ENCODE measurements around the gene IL3RA. TPM values are rescaled to one million over a fixed set of nuclear protein-coding genes. Genes with fewer than 3 reads are reported as not detected.

IL3RA gene
- total and polyA plus RNA-seq, 2 experiments from 2014 or later = 0.86 TPM; not detected in 1

DNA sequence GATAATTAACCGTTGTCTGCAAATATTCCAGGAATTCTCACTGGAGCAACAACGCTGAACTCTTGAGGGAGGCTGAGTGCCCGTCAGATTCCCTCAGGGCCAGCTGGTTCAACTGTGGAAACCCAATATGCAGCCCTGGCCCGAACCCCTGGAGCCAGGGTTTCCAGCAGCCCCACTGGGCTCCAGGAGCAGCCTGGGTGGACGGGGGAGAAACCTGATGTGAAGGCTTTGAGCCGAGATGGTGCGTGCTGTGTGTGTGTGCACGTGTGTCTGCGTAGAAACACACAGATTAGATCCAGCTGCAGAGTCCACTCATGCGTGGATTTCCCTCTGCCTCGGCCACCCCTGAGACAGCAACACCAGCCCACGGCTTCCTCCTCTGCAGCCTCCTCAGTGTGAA, 74.7 kb downstream of the IL3RA start (continued):
- TF ChIP-seq, protein P1, sequence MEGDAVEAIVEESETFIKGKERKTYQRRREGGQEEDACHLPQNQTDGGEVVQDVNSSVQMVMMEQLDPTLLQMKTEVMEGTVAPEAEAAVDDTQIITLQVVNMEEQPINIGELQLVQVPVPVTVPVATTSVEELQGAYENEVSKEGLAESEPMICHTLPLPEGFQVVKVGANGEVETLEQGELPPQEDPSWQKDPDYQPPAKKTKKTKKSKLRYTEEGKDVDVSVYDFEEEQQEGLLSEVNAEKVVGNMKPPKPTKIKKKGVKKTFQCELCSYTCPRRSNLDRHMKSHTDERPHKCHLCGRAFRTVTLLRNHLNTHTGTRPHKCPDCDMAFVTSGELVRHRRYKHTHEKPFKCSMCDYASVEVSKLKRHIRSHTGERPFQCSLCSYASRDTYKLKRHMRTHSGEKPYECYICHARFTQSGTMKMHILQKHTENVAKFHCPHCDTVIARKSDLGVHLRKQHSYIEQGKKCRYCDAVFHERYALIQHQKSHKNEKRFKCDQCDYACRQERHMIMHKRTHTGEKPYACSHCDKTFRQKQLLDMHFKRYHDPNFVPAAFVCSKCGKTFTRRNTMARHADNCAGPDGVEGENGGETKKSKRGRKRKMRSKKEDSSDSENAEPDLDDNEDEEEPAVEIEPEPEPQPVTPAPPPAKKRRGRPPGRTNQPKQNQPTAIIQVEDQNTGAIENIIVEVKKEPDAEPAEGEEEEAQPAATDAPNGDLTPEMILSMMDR (conservative IDR thresholded peaks at IDR 0.05; ENCODE audit: low read depth in 2 of 2) = no peak

DNA sequence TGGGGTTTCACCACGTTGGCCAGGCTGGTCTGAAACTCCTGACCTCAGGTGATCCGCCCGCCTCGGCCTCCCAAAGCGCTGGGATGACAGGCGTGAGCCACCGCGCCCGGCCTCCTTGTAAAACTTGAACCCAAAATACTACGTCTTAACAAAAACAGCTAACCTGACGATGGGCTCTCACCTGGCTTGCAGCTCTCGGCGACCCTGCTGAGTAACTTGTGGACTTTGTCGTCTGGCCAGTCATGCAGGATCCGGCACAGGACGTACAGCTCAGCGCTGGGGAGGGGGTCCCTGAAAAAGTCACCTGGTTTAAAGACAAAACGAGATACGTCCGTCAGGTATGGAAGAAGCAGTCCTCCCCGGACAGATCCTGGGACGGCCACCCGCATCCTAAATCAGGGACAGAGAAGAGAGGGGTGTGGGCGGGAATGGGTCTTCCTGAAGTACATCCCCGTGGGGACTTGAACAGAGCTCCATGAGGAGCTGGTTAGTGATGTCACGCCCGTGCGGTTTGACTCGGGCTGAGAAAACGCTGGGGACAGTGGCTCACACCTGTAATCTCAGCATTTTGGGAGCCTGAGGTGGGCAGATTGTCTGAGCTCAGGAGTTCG, 76.1 kb downstream of the IL3RA start:
- H3K4me2 ChIP-seq = no peak overlapping the region
- H3K36me3 ChIP-seq (ENCODE audit: insufficient read depth) = peaks cover 7% of the 10 kb centered on the region
- Mint-ChIP-seq H3K4me3 (no peak overlapping the region), H3K27me3 (ENCODE audit: insufficient read depth, low read depth, poor library complexity) (peaks cover 4% of the 10 kb centered on the region), H3K9me3 (no peaks in the 10 kb centered on the region), H3K4me1 (no peaks in the 10 kb centered on the region), H3K27ac (no peak overlapping the region), H3K36me3 (ENCODE audit: low read depth) (peaks cover 44% of the 10 kb centered on the region)
- no peaks in the 10 kb centered on the region for H3K9me2 ChIP-seq (ENCODE audit: insufficient read depth)
- ATAC-seq = no peak
- no peaks in the 10 kb centered on the region; the same call in 1 of the 2 replicates for H4K20me1 ChIP-seq (replicated peaks; ENCODE audit: insufficient read depth)
- DNase-seq (ENCODE audit: low spot score) = no peak
- H3K27ac ChIP-seq (ENCODE audit: low read depth) = no peak overlapping the region
- H3K27me3 ChIP-seq (ENCODE audit: insufficient read depth) = no peaks in the 10 kb centered on the region
- H3K79me2 ChIP-seq (replicated peaks; ENCODE audit: insufficient read depth) = no peaks in the 10 kb centered on the region
- H3K4me1 ChIP-seq (ENCODE audit: insufficient read depth) = no peaks in the 10 kb centered on the region
- no peak overlapping the region for H3K4me3 ChIP-seq
- no peak overlapping the region for H2AFZ ChIP-seq
- peaks cover 11% of the 10 kb centered on the region for H3F3A ChIP-seq (replicated peaks; ENCODE audit: low read depth)
- TF ChIP-seq, protein P2, sequence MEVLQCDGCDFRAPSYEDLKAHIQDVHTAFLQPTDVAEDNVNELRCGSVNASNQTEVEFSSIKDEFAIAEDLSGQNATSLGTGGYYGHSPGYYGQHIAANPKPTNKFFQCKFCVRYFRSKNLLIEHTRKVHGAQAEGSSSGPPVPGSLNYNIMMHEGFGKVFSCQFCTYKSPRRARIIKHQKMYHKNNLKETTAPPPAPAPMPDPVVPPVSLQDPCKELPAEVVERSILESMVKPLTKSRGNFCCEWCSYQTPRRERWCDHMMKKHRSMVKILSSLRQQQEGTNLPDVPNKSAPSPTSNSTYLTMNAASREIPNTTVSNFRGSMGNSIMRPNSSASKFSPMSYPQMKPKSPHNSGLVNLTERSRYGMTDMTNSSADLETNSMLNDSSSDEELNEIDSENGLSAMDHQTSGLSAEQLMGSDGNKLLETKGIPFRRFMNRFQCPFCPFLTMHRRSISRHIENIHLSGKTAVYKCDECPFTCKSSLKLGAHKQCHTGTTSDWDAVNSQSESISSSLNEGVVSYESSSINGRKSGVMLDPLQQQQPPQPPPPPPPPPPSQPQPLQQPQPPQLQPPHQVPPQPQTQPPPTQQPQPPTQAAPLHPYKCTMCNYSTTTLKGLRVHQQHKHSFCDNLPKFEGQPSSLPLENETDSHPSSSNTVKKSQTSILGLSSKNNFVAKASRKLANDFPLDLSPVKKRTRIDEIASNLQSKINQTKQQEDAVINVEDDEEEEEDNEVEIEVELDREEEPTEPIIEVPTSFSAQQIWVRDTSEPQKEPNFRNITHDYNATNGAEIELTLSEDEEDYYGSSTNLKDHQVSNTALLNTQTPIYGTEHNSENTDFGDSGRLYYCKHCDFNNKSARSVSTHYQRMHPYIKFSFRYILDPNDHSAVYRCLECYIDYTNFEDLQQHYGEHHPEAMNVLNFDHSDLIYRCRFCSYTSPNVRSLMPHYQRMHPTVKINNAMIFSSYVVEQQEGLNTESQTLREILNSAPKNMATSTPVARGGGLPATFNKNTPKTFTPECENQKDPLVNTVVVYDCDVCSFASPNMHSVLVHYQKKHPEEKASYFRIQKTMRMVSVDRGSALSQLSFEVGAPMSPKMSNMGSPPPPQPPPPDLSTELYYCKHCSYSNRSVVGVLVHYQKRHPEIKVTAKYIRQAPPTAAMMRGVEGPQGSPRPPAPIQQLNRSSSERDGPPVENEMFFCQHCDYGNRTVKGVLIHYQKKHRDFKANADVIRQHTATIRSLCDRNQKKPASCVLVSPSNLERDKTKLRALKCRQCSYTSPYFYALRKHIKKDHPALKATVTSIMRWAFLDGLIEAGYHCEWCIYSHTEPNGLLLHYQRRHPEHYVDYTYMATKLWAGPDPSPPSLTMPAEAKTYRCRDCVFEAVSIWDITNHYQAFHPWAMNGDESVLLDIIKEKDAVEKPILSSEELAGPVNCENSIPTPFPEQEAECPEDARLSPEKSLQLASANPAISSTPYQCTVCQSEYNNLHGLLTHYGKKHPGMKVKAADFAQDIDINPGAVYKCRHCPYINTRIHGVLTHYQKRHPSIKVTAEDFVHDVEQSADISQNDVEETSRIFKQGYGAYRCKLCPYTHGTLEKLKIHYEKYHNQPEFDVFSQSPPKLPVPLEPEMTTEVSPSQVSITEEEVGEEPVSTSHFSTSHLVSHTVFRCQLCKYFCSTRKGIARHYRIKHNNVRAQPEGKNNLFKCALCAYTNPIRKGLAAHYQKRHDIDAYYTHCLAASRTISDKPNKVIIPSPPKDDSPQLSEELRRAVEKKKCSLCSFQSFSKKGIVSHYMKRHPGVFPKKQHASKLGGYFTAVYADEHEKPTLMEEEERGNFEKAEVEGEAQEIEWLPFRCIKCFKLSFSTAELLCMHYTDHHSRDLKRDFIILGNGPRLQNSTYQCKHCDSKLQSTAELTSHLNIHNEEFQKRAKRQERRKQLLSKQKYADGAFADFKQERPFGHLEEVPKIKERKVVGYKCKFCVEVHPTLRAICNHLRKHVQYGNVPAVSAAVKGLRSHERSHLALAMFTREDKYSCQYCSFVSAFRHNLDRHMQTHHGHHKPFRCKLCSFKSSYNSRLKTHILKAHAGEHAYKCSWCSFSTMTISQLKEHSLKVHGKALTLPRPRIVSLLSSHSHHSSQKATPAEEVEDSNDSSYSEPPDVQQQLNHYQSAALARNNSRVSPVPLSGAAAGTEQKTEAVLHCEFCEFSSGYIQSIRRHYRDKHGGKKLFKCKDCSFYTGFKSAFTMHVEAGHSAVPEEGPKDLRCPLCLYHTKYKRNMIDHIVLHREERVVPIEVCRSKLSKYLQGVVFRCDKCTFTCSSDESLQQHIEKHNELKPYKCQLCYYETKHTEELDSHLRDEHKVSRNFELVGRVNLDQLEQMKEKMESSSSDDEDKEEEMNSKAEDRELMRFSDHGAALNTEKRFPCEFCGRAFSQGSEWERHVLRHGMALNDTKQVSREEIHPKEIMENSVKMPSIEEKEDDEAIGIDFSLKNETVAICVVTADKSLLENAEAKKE (CRISPR knock-in tag; IDR thresholded peaks at IDR 0.05) = no peak
- TF ChIP-seq, protein P1 (conservative IDR thresholded peaks at IDR 0.05; ENCODE audit: low read depth in 2 of 2) = no peak
- TF ChIP-seq NANOG (IDR thresholded peaks at IDR 0.05; ENCODE audit: borderline replicate concordance) (no peak), EZH2phosphoT487 (IDR thresholded peaks at IDR 0.05; ENCODE audit: unreplicated experiment) (no peak), STAT1 (IDR thresholded peaks at IDR 0.05; ENCODE audit: unreplicated experiment) (no peak), EZH2 (IDR thresholded peaks at IDR 0.05; ENCODE audit: low read depth, unreplicated experiment) (no peak), JUNB (IDR thresholded peaks at IDR 0.05; ENCODE audit: unreplicated experiment) (no peak)
- TF ChIP-seq, protein P3, sequence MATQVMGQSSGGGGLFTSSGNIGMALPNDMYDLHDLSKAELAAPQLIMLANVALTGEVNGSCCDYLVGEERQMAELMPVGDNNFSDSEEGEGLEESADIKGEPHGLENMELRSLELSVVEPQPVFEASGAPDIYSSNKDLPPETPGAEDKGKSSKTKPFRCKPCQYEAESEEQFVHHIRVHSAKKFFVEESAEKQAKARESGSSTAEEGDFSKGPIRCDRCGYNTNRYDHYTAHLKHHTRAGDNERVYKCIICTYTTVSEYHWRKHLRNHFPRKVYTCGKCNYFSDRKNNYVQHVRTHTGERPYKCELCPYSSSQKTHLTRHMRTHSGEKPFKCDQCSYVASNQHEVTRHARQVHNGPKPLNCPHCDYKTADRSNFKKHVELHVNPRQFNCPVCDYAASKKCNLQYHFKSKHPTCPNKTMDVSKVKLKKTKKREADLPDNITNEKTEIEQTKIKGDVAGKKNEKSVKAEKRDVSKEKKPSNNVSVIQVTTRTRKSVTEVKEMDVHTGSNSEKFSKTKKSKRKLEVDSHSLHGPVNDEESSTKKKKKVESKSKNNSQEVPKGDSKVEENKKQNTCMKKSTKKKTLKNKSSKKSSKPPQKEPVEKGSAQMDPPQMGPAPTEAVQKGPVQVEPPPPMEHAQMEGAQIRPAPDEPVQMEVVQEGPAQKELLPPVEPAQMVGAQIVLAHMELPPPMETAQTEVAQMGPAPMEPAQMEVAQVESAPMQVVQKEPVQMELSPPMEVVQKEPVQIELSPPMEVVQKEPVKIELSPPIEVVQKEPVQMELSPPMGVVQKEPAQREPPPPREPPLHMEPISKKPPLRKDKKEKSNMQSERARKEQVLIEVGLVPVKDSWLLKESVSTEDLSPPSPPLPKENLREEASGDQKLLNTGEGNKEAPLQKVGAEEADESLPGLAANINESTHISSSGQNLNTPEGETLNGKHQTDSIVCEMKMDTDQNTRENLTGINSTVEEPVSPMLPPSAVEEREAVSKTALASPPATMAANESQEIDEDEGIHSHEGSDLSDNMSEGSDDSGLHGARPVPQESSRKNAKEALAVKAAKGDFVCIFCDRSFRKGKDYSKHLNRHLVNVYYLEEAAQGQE (IDR thresholded peaks at IDR 0.05; ENCODE audit: unreplicated experiment) = no peak
- TF ChIP-seq, protein P4, sequence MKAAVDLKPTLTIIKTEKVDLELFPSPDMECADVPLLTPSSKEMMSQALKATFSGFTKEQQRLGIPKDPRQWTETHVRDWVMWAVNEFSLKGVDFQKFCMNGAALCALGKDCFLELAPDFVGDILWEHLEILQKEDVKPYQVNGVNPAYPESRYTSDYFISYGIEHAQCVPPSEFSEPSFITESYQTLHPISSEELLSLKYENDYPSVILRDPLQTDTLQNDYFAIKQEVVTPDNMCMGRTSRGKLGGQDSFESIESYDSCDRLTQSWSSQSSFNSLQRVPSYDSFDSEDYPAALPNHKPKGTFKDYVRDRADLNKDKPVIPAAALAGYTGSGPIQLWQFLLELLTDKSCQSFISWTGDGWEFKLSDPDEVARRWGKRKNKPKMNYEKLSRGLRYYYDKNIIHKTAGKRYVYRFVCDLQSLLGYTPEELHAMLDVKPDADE (IDR thresholded peaks at IDR 0.05) = no peak
